HS-5 (cell line): ENCODE measurements around the gene OMD.

Experiments
- DNase-seq: peaks from one replicate; pipeline ENCODE4 v3.0.0-alpha.2; 2012; ENCODE audit warnings: low read depth

The OMD gene, protein sequence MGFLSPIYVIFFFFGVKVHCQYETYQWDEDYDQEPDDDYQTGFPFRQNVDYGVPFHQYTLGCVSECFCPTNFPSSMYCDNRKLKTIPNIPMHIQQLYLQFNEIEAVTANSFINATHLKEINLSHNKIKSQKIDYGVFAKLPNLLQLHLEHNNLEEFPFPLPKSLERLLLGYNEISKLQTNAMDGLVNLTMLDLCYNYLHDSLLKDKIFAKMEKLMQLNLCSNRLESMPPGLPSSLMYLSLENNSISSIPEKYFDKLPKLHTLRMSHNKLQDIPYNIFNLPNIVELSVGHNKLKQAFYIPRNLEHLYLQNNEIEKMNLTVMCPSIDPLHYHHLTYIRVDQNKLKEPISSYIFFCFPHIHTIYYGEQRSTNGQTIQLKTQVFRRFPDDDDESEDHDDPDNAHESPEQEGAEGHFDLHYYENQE

DNA sequence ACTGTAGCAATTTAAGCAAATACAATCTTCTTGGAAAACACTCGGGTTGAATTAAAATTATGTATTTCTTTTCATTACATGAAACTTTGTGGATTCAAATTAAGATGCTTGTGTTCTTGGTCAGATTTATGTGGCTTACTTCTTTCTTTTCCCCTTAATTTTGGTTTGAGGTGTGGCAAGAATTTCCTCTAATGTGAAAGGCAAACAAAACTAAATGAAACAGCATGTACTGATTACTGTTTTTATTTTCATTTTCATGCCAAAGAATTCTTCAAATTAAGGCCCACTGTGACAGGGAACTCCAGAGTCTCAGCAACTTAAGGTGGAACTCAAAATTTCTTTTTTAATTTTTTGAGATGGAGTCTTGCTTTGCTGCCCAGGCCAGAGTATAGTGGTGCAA, at the start of gene OMD:
TSS of gene OMD (minus strand) at position 132 of the 400 bp plus-strand sequence. CDS start 6,913 bp downstream, outside the sequence.
- no peak for DNase-seq

DNA sequence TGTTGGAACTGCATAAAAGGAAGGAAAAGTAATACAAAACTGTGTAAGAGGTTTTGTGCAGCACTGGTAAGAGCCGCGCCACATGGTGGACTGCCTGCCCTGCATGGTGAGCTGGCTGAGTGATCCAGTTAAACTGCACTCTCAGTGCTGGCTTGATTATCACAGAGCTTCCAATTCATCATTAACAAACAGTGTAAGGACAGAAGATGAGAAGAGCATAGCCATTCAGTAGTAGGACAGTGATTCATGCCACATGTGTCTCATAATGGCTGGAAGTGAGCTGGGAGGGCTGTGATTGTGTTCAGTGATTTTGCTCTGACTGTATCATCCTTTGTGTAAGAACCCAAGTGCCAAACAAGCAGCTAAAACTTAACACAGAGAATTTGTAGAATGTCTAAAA, 43.9 kb upstream of the OMD start:
- no peak for DNase-seq

DNA sequence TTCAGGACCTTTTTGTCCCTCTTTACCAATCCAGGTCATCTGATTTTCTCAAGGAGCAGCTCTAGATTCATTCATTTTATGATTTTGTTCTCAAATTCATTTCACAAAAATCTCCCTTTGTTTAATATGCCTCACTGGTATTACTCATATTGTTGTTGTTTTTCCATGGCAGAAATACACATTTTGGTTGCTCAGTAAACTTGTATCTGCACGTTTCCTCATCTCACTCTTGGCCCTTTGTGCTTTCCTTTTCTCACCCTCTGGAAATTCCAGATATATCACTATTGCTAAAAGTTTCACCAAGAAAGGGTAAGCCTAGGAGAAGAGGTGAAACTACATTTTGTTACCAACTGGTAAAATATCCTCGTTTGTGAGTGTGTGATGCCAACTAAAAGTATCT, 43.2 kb upstream of the OMD start:
- DNase-seq: no peak

DNA sequence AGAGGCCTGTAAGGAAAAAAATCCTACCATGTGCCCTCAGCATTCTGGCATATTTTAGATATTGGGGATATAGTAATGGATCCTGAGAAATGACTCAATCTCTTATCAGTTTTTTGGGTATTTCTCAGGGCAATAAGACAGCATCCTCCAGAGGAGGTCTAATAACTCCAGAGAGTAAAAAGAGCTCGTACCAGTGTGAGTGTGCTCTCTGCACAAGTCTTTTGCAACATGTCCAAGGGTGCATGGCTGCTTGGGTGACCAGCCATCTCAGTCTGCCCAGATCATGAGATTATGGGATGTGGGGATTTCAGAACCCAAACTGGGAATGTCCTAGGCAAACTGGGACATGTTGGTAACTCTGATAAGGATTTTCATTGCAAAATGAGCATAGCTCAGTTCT, 42.8 kb upstream of the OMD start:
- no peak for DNase-seq

DNA sequence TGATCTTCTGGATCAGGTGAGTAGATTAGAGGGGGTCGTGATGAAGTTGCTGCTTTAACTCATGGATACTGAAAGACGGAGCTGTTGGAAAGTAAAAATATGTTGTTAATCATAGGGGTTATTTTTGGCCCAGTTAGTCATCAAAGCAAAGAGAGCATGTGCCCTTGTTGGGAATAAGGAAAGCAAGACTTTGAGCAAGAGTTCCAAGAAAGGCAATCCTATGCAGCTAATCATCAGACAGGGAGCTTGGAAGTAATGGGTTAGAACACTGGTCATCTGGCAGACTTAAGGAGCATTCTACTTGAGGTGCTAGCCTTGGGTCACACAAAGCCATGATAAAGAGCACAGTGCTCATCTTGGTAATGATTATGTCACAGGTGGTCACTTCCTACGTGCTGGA, 39.7 kb upstream of the OMD start:
- peak; percentile 66 for DNase-seq

DNA sequence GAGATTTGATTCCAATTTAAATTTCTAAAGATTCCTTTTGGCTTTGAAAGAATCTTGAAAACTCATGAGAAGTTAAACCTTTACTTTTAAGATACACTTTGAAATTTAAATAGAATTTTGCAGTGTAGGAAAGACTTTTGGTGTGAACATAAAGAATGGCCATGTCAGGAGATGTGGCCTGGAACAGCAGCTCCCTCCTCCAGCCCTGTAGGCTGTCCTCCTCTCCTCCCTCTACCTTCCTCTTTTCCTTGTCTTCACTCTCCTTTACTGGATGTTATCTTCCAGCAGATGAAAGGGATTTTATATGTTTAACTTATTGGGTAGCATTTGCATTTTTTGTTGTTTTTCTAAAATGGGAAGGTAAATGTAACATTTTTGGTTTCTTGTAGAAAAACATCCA, 39.1 kb upstream of the OMD start:
- DNase-seq: no peak

DNA sequence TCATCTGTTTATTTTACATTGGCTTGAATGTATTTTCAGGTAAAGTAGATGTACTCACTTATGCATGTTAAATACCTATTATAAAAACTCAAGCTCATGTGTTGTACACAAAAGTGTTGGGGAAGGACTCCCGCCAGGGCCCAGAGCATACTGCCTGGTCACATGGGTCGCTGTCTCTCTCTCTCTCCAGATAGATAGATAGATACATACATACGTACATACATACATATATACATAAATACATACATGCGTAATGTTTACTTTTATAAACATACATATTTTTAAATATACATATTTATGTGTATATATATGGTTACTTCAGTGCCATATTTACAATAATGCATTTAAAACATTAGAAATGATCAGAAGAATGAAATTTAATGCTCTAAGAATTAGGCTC, 33.3 kb upstream of the OMD start:
- no peak for DNase-seq

DNA sequence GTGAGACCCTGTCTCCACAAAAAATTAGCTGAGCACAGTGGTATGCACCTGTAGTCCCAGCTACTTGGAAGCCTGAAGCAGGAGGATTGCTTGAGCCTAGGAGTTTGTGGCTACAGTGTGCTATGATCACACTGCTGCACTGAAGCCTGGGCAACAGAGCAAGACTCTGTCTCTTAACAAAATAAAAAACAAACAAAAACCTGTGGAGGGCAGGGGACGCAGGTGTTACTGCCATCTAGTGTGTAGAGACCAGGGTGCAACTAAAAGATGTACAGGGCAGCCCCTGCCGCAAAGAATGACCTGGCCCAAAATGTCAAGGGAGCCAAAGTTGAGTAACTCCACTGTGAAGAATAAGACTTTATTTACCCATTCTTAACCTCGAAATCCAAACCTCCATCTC, 30.9 kb upstream of the OMD start:
- no peak for DNase-seq

DNA sequence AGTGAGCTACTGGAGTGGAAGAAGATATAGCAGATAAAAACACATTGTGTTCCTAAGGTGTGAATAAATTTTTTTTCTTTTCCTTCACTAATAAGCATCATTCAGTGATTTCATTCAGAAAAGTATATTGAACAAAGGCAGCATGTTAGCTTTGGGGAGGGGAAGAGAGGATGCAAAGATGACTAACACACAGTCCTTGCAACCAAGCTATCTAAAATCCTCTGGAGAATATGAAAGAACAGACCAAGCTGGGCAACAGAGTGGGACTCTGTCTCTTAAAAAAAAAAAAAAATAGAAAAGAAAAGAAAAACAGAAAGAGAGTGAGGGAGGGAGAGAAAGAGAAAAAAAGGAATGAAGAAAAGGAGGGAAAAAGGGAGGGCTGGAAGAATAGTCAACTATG, 22.3 kb upstream of the OMD start:
- DNase-seq: no peak

DNA sequence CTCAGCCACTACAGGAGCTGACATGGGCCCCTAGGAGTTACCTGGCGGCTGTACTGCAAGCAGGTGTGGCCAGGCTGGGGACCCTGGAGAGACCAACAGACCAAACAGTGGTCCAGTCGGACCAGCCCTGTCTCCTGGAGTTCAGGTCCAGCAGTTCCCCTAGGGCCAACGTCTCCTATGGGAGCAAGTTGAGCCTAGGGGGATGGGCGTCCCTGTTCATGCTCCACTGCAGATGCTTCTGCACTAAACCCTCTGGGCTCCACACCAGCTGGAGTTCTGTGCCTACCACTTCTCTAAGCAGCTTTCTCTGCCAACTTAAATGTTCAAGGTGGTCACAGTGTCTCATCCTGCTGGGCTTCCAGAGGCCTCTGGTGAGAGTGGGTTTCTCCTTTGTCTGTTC, 20.6 kb upstream of the OMD start:
- no peak for DNase-seq

DNA sequence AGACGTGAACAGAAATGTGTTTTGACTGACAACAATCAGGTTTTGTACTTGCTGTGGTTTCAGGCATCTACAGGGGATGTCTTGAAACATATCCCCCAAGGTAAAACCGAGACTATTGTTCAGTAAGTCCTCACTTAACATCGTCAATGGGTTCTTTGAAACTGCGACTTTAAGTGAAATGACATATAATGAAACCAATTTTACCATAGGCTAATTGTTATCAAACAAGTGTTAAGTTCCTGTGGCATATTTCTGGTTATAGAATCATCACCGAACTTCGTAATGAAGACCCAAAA, 16.4 kb upstream of the OMD start:
- DNase-seq: no peak

DNA sequence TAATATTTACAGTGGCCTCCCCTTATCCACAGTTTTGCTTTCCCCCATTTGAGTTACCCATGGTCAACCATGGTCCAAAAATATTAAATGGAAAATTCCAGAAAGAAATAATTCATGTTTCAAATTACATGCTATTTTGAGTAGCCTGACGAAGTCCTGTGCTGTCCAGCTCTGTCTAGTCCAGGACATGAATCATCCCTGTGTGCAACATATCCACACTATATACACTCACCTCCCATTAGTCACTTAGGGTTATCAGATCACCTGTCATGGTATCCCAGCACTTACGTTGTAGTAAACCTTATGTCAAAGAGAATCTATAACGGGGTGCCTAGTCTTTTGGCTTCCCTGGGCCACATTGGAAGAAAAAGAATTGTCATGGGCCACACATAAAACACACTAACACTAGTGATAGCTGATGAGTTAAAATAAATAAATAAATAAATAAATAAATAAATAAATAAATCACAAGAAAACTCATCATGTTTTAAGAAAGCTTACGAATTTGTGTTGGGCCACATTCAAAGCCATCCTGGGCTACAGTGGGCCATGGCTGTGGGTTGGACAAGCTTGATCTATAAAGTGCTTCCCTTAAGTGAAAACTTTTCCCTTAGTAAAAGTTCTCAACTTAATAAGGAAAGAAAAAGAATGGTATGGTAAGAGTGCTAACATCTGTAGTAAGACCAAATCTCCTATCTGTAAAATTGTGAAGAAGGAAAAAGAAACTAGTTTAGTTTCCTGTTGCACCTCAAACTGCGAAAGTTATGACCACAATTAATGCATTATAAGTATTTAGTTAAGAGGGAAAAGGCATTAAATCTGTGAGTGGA, 15.9 kb upstream of the OMD start:
- no peak for DNase-seq

DNA sequence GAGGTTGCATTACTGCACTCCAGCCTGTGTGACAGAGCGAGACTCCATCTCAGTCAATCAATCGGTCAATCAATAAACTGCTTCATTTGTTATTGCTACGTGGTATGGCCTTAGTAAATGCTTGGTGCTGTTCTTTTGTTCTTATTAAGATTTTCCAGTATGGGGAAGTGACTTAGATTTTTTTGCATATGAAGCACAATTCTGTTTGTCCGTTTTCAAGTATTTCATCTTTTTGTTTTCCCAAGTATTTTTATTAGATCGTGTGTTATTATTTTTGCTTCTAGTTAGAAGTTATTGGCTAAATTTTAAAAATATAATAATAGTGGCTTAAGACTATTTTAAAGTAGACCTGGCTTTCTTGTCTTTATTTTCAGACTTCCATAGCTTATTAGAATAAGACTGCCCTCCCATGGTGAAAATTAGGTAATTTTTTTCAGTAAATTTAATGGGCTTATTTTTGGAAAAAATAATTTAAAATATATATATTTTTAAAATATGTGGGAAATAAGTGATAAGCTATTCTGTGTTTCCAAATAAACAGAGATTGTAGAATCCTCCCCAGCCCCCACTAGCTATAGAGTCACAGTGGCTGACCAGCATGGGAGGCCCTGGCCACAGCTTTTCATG, 14.7 kb upstream of the OMD start:
- no peak for DNase-seq

DNA sequence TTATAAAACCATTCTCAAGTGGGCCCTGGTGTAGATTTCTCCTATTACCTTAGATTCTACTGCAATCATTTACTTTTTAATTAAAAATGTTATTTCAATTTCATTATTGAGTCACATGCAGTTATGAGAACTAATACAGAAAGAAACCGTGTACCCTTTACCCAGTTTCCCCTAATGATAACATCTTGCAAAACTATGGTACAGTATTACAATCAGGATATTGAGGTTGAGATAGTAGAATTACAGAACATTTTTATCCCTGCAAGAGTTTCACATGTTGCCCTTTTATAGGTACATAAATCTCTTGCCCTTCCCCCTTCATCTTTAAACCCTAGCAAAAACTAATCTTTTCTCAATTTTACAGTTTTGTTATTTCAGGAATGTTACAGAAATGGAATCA, 11.0 kb upstream of the OMD start:
- no peak for DNase-seq

DNA sequence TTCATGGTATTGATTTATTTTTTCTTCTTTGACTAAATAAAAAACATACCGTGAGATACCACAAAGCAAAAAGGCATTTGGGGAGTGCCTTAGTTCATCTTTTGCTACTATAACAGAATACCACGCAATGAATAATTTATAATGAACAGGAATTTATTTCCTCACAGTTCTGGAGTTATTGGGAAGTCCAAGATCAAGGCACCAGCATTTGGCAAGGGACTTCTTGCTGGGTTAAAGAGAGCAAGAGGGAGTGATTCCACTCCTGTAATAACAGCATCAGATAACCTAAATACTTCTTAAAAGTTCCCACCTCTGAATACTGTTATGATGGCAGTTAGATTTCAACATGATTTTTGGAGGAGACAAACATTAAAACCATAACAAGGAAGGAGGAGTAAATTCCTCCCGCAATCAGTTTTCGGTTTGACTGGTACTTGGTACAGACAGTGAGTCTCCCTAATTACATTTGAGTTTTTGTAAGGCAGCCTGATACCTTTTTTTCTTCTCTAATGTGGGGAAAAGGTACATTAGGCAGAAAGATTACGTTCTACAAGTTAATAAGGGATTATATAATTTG, 8.8 kb upstream of the OMD start:
- no peak for DNase-seq

DNA sequence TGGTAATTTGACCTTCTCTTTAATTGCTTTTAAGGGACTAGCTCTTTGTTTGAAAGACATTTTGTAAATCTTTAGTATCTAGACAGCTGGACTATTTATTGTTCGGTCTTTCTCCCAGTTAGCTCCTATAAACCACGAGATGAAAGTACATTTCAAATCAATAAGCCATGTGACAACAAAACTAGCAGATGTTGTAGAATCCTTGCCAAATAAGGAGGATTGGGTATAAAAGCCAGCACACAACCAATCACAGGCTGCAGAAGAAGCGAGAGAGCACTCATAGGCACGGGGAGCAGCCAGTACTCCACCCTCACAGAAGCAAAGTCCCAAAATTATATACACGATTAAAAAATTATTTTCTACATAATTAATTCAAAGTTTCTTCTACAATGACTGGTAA, 8.1 kb upstream of the OMD start:
- no peak for DNase-seq

DNA sequence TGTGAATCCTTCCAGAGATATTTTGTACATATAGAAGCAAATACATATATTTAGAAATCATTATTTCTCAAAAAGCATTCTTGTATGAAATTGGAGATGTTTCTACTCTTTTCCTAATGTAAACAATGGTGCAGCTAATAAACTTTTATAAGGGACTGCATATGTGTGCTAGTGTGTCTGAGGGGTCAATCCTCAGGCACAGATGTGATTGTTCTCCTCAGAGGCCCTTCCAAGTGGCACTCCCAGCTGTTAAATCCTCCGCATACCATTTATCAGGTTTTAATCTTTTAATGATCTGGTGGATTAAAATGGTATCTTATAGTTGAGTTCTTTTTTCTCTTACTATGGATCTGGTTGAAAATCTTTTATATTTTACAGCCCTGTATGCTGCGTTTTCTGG, 5.6 kb upstream of the OMD start:
- no peak for DNase-seq

DNA sequence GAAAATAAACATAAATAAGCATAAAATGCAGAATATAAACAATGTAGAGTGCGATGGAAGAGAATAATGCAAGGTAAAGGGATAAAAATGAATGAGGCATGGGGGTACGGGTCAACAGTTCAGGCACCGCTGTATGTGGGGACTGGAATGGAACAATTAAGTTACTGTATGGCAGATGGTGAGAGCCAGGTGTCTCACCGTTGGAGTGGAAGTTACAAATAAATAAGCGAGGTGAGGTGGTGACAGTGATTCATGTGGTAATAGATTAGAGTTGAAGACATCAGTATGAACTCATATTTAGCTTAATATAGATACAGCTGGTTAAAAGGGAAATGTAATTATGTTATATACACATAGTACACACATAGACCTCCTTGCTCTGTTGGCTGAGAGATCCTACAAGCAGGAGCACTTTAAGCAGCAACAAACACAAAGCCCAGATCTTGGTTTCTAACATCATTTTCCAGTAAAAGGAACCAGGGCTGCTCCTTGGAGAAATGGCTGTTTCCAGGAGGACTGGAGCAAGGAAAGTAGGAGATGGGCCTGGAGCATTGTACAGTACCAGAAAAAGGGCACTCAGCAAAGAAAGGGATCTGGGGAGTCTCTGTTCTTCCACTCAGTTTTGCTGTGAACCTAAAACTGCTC, 2.4 kb upstream of the OMD start:
- no peak for DNase-seq

DNA sequence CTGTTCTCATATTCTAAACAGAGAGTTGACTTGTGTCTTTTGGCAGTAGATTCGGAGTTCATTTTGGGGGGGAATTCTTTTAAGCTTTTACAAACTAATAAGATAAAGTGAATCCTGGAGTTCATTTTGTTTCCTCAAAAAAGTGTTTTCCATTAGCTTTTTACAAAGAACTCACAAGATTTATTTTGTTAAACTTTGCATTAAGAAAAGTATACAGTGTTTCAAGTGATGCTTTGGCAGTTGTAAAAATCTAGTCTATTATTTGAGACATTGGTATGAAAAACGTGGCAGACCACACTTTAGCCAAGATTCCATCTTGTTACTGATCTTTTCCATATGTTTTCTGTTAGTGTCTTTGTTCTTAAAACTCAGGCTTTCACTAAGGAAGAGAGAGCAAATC, 1.2 kb upstream of the OMD start:
- no peak for DNase-seq

DNA sequence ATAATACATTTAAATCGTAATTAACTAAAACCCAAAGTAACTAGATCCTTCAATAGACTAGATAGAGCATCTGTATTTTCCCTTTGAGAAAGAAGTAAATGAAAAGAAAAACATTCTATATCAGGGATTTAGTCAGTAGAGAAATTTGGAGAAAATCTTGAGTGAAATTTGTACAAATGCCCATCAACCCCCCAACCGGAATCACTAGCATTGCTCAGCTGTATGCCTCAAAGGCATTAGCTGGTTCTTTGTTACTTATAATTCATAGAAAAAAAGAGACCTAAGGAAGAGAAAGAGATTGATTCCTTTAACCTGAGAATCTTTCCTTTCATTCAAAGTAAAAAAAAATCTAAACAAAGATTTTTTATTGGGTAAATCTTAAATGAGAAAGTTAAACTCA, 659 bp downstream of the OMD start:
- no peak for DNase-seq

DNA sequence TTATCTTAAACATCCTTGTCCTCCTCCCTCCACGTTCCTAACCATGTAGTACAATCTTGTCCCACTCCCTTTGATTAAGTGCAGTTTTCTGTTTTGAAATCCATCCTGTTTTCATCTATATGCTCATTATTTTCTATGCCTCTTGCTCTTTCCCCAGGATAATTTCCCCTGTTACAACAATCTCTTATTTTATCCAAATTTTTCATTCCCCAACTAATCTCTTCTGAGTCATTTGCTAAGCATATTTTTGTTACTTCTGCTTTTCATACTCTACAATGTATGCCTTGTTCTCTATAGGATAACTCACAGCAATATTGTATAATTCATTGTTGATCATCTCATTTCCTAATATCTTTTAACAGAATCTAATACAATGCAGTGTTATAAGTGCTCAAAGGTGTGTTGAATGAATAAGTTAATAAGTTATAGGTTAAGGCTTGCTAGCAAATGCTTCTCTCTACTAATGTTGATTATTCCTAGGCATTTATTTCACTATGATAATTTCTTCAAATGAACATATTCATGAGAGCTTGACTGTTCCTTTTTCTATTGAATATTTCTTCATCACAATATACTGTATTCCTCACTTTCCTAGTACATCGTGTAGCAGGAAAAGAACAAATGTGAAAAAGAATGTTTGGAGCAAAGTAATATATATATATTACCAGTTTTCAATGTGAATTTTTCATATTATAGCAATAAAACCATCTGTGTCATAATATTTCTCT, 1.5 kb downstream of the OMD start:
- DNase-seq: no peak

DNA sequence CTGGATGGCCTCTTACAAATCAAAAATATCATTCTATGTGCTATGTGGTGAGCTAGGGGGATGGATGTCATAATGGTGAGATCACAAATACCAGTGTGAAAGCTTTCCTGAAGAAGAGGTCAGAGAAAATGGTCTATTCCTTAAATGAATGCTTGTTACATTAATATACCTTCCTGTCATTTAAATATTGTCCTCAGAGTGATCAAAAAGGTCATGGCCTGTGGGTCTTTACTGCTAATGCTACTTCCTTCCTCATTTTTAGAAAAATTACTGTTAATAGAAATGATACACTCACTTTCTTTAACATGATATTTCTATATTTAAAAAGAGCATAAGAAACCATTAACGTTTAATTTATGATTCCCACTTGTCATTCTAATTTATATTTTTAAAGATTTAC, 9.7 kb downstream of the OMD start:
- DNase-seq: no peak
